GM12875 (cell line): Measurements from ENCODE around the gene PLVAP.

Experiments
- H3K4me3 ChIP-seq: one replicate; pipeline ENCODE4 v1.5.1; 2011; ENCODE audit warnings: low read depth, low read length, control low read depth
- TF ChIP-seq, protein P1 (sequence below): IDR thresholded peaks from 2 replicates; pipeline ENCODE4 v1.5.1; 2011; ENCODE audit warnings: low read depth, mild to moderate bottlenecking, control low read depth, inconsistent platforms, low read length, moderate library complexity, borderline replicate concordance; ENCODE audit not compliant: insufficient read depth

The PLVAP gene

GRCh38 chr19:17332677-17333581, 44.2 kb downstream of the PLVAP start:
- no peak overlapping the region for H3K4me3 ChIP-seq
- TF ChIP-seq, protein P1, sequence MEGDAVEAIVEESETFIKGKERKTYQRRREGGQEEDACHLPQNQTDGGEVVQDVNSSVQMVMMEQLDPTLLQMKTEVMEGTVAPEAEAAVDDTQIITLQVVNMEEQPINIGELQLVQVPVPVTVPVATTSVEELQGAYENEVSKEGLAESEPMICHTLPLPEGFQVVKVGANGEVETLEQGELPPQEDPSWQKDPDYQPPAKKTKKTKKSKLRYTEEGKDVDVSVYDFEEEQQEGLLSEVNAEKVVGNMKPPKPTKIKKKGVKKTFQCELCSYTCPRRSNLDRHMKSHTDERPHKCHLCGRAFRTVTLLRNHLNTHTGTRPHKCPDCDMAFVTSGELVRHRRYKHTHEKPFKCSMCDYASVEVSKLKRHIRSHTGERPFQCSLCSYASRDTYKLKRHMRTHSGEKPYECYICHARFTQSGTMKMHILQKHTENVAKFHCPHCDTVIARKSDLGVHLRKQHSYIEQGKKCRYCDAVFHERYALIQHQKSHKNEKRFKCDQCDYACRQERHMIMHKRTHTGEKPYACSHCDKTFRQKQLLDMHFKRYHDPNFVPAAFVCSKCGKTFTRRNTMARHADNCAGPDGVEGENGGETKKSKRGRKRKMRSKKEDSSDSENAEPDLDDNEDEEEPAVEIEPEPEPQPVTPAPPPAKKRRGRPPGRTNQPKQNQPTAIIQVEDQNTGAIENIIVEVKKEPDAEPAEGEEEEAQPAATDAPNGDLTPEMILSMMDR: no peak

GRCh38 chr19:17332360-17332676, 44.8 kb downstream of the PLVAP start:
- TF ChIP-seq, protein P1: no peak
- H3K4me3 ChIP-seq: no peak overlapping the region

GRCh38 chr19:17331045-17331558, 46.0 kb downstream of the PLVAP start:
- TF ChIP-seq, protein P1: no peak

GRCh38 chr19:17330262-17331044, 46.7 kb downstream of the PLVAP start:
- no peak overlapping the region for H3K4me3 ChIP-seq
- TF ChIP-seq, protein P1: no peak

More at GRCh38 chr19:17331045-17331558, 46.0 kb downstream of the PLVAP start:
- no peak overlapping the region for H3K4me3 ChIP-seq

GRCh38 chr19:17329366-17330261, 47.5 kb downstream of the PLVAP start:
- no peak overlapping the region for H3K4me3 ChIP-seq
- TF ChIP-seq, protein P1: no peak

DNA sequence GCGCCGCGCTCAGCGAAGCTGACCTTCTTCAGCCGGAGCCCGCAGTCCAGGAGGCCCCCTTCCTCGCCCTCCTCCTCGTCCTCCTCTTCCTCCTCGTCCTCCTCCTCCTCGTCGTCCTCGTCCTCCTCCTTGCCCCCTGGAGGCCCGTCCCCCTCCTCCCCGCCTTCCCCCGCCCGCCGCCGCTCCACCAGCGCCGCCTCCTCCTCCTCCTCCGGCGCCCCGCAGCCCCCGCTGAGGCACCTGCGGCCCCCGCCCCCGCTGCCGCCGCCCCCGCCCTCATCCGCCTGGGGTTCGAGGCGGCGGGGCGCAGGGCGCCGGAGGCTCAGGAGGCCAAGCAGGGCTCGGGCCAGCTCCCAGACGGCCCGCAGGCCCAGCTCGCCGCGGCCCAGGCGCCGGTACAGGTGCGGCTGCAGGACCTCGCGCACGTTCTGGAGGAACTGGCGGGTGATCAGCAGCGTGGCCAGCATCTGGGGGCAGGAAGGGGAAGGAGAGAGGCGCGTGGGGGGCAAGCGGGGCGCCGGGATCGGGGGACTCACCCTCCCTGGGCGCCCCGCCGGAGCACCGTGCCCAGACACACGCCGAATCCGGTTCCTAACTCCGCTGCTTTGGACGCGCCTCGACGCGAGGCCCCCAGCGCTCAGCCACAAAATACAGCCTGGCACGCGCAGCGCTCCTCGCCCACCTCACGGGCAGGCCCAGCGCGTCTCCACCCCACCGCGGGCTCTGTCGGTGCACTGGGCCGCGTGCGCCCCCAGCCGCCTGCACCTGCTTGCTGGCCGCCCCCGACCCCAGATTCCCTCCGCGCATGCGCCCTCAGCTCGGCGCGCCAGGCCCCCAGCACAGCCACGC, 48.4 kb downstream of the PLVAP start:
- H3K4me3 ChIP-seq: peak overlapping the region; percentile 26
- TF ChIP-seq, protein P1: no peak
